ENCODE data around the gene F11. TPM values are rescaled to one million over a fixed set of nuclear protein-coding genes. Genes with fewer than 3 reads are reported as not detected.

F11 gene
- total RNA-seq, 1 experiment from 2014 or later, result not detected

DNA sequence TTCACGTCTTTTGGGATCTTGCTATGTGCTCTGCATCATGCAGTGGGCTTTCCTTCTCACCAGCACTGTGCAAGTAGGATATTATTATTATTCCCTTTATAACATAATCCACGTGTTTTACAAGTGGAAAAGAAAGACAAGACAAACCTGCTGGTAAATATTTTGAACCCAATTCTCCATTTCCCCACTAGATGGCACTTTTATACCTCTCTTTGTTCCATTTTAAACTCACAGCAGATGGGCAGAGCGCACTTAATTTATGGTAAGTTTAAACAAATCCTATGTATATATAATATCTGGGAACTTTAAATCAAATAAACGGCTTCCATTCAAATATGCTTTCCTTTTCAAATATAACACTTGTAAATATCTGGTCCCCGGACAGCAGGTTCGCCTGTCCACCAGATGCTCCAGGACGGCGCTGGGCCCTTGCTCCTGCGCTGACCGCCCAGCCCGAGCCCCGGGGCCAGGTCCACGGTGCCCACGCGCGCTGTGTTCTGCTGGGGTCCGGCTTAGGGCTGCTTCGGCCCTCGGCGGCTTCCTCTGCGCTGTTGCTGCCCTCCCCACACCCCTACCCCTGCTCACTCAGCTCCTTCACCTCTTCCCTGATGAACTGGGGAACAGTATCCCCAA, 31.1 kb downstream of the F11 start:
- Histone ChIP-seq H3K4me1 (no peaks in the 10 kb centered on the region), H3K36me3 (ENCODE audit: control insufficient read depth, insufficient read depth, low read length) (no peaks in the 10 kb centered on the region), H3K27me3 (replicated peaks; ENCODE audit: control insufficient read depth, insufficient read depth, low read length) (no peaks in the 10 kb centered on the region), H3K9me3 (no peaks in the 10 kb centered on the region), H3K4me3 (ENCODE audit: low read depth, low read length) (no peak overlapping the region)
- peak in 1 of 2 experiments; percentile 43 for DNase-seq
- Mint-ChIP-seq H3K4me3 (ENCODE audit: unreplicated experiment) (no peak overlapping the region), H3K27me3 (ENCODE audit: insufficient read depth, unreplicated experiment) (peaks cover 7% of the 10 kb centered on the region), H3K36me3 (ENCODE audit: insufficient read depth, unreplicated experiment) (no peaks in the 10 kb centered on the region), H3K27ac (ENCODE audit: unreplicated experiment) (no peak overlapping the region), H3K9me3 (ENCODE audit: unreplicated experiment) (no peaks in the 10 kb centered on the region), H3K4me1 (ENCODE audit: low read depth, unreplicated experiment) (no peaks in the 10 kb centered on the region)
- CTCF ChIA-PET, result no interaction called here
- TF ChIP-seq CTCF (IDR thresholded peaks at IDR 0.05; ENCODE audit: insufficient read depth in 1 of 2, low read depth in 1 of 2, low read length in 1 of 2, severe bottlenecking in 1 of 2, unreplicated experiment in 1 of 2), result peak; percentile 37 to 62
- intact Hi-C loops (cut with micrococcal nuclease; ENCODE audit: unreplicated experiment), result loop anchor here (1.0 to 5.0 kb wide), 4 partner anchors 170 to 430 kb away; no protein-coding TSS in a partner anchor
- POLR2A ChIA-PET, result no interaction called here
- no TSS peak for BruUV-seq (replicated peaks)

DNA sequence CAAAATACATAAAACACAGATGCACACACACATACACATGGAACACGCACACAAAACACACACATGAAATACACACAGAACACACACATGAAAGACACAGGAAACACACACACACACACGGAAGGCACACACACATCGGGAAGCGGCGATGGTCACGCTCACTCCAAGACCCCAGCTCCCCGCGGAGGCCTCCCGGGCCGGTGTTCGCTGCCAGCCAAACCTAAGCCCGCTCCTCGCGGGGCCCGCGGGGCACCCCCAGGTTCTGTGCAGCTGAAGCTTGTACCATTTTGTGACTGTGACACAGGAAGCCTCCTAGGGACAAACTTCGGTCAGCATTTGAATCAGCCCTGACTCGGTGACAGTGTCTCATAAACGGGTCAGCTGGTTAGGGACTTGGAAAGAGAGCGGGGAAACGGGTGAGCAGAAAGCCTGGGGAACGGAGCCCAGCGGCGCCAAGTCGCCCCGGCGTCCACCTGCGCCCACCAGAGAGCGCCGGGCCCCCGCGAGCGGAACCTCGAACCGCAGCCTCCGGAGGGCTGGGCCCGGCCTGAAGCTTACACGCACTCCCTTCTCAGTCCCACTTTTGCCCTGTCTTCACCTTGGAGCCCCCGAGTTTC, 32.1 kb downstream of the F11 start:
- ChIA-PET CTCF (no interaction called here), POLR2A (no interaction called here)
- no peak for DNase-seq
- no peak for TF ChIP-seq CTCF (IDR thresholded peaks at IDR 0.05; ENCODE audit: insufficient read depth in 1 of 2, low read depth in 1 of 2, low read length in 1 of 2, severe bottlenecking in 1 of 2, unreplicated experiment in 1 of 2)
- Histone ChIP-seq H3K4me1 (no peaks in the 10 kb centered on the region), H3K4me3 (ENCODE audit: low read depth, low read length) (no peak overlapping the region), H3K36me3 (ENCODE audit: control insufficient read depth, insufficient read depth, low read length) (no peaks in the 10 kb centered on the region), H3K9me3 (no peaks in the 10 kb centered on the region), H3K27me3 (replicated peaks; ENCODE audit: control insufficient read depth, insufficient read depth, low read length) (no peaks in the 10 kb centered on the region)
- H3K36me3 Mint-ChIP-seq (ENCODE audit: insufficient read depth, unreplicated experiment), result no peaks in the 10 kb centered on the region
- no peaks in the 10 kb centered on the region for H3K4me1 Mint-ChIP-seq (ENCODE audit: low read depth, unreplicated experiment)
- H3K27ac Mint-ChIP-seq (ENCODE audit: unreplicated experiment), result no peak overlapping the region
- no TSS peak for BruUV-seq (replicated peaks)
- peaks cover 7% of the 10 kb centered on the region for H3K27me3 Mint-ChIP-seq (ENCODE audit: insufficient read depth, unreplicated experiment)
- intact Hi-C loops (cut with micrococcal nuclease; ENCODE audit: unreplicated experiment), result loop anchor here (5.0 kb wide), 2 partner anchors 169 to 429 kb away; no protein-coding TSS in a partner anchor
- H3K4me3 Mint-ChIP-seq (ENCODE audit: unreplicated experiment), result no peak overlapping the region
- no peaks in the 10 kb centered on the region for H3K9me3 Mint-ChIP-seq (ENCODE audit: unreplicated experiment)

DNA sequence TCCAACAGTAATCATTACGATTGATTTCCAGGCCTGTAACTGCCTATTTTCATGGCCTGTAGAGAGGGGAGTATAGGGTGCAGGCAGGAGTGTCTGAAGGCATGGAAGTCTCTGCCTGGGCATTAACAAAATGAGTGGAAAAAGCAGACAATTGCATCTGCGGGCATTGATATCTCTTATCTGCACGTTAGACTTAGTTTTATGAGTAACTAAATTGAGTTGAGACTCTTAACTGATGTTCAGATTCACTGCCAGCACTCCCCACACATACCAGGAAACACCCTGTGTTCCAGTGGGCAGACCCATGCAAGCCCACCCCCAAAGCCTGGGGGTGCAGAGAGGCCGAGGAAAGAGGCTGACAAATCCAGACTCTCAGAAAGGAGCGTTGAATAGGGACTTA, 33.3 kb downstream of the F11 start:
- Histone ChIP-seq H3K9me3 (no peaks in the 10 kb centered on the region), H3K4me3 (ENCODE audit: low read depth, low read length) (no peak overlapping the region), H3K4me1 (no peaks in the 10 kb centered on the region), H3K36me3 (ENCODE audit: control insufficient read depth, insufficient read depth, low read length) (no peaks in the 10 kb centered on the region), H3K27me3 (replicated peaks; ENCODE audit: control insufficient read depth, insufficient read depth, low read length) (no peaks in the 10 kb centered on the region)
- H3K27me3 Mint-ChIP-seq (ENCODE audit: insufficient read depth, unreplicated experiment), result peaks cover 11% of the 10 kb centered on the region
- CTCF ChIA-PET, result no interaction called here
- no TSS peak for BruUV-seq (replicated peaks)
- H3K4me1 Mint-ChIP-seq (ENCODE audit: low read depth, unreplicated experiment), result no peaks in the 10 kb centered on the region
- H3K4me3 Mint-ChIP-seq (ENCODE audit: unreplicated experiment), result no peak overlapping the region
- POLR2A ChIA-PET, result no interaction called here
- H3K9me3 Mint-ChIP-seq (ENCODE audit: unreplicated experiment), result no peaks in the 10 kb centered on the region
- no peaks in the 10 kb centered on the region for H3K36me3 Mint-ChIP-seq (ENCODE audit: insufficient read depth, unreplicated experiment)
- DNase-seq, result no peak
- intact Hi-C loops (cut with micrococcal nuclease; ENCODE audit: unreplicated experiment), result loop anchor here (5.0 kb wide), 2 partner anchors 168 to 428 kb away; no protein-coding TSS in a partner anchor
- H3K27ac Mint-ChIP-seq (ENCODE audit: unreplicated experiment), result no peak overlapping the region
- no peak for TF ChIP-seq CTCF (IDR thresholded peaks at IDR 0.05; ENCODE audit: insufficient read depth in 1 of 2, low read depth in 1 of 2, low read length in 1 of 2, severe bottlenecking in 1 of 2, unreplicated experiment in 1 of 2)

Data from Caco-2 (cell line).